Putamen (tissue), 1 donor: Measurements from ENCODE around the gene RUSC2.

Source experiments
- DNase-seq: peaks from one replicate; pipeline ENCODE4 v3.0.0-alpha.2; 2016; ENCODE audit warnings: low spot score

The RUSC2 gene, protein sequence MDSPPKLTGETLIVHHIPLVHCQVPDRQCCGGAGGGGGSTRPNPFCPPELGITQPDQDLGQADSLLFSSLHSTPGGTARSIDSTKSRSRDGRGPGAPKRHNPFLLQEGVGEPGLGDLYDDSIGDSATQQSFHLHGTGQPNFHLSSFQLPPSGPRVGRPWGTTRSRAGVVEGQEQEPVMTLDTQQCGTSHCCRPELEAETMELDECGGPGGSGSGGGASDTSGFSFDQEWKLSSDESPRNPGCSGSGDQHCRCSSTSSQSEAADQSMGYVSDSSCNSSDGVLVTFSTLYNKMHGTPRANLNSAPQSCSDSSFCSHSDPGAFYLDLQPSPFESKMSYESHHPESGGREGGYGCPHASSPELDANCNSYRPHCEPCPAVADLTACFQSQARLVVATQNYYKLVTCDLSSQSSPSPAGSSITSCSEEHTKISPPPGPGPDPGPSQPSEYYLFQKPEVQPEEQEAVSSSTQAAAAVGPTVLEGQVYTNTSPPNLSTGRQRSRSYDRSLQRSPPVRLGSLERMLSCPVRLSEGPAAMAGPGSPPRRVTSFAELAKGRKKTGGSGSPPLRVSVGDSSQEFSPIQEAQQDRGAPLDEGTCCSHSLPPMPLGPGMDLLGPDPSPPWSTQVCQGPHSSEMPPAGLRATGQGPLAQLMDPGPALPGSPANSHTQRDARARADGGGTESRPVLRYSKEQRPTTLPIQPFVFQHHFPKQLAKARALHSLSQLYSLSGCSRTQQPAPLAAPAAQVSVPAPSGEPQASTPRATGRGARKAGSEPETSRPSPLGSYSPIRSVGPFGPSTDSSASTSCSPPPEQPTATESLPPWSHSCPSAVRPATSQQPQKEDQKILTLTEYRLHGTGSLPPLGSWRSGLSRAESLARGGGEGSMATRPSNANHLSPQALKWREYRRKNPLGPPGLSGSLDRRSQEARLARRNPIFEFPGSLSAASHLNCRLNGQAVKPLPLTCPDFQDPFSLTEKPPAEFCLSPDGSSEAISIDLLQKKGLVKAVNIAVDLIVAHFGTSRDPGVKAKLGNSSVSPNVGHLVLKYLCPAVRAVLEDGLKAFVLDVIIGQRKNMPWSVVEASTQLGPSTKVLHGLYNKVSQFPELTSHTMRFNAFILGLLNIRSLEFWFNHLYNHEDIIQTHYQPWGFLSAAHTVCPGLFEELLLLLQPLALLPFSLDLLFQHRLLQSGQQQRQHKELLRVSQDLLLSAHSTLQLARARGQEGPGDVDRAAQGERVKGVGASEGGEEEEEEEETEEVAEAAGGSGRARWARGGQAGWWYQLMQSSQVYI (N-terminal part only)

DNA sequence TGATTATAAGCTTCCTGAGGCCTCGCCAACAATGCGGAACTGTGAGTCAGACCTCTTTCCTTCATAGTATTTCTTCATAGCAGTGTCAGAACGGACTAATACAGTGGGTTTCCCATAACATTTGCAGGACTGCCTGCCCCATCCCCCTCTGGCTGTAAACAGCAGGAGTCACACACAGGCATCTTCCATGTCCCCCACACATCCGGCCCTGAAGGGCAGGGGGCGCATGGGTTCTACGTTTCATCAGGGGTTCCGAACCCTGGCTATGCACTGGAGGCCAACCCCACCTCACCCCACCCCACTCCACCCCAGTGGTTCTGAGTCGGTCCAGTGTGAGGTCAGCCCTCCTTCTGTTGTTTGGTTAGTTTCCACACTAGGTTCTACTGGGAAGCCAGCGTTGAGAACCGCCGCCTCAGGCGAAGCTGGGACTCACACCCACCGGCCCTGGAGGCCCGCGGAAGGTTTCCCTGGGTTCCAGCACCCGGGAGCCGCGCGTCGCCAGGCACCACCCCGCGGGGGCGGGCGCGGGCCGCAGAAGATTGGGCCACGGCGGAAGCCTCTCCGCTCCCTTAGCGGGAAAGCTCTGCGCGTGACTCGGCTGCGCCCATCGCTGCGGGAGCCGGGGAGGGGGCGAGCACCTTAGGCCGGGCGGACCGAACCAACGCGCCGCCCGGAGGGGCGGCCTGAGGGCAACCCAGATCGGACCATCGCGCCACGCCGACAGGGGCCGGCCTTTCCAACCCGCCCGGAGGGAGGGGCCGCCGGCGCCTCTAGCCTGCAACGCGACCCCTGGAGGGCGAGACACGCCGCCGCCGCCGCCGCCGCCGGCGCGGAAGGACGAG, at the start of gene RUSC2:
Gene RUSC2 (plus strand): TSS at position 799 of the 842 bp plus-strand sequence. CDS start 56,411 bp downstream, outside the sequence.
- peak; percentile 80 for DNase-seq

DNA sequence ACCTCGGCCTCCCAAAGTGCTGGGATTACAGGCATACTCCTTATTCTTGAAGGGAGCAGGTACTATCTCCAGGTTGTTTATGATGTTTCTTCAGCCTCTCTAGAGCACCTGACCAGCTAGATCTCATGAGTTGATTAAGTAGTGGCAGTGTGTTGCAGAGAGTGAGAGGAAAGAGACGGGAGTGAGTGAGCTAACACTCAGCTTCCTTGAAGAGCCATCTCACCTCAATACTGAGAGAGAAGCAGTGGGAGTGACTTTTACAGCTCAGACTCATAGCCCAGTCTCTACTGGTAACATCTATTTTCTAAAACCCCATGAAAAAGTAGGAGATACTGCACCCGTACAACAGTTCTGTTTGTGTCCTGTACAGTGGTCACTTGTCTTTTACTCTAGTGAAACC, 43.9 kb upstream of the RUSC2 start:
- DNase-seq = no peak

DNA sequence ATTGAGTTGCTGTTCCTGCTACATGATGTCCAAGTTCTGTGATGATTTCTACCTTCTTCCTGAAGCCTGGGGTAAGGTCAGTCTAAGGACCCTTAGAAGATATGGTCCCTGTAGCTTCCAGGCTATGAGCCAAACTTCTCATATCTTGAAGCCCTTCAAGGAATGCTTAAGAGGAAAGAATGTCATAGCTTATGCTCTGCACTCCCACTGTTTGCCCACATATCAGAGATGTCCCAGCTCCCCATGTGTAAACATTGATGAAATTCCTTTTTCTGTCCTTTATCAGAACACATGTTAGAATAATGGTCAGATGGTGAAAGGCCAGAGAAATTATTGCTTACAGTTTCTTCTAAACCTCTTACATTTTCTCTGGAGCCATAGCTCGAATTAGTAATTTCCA, 41.4 kb upstream of the RUSC2 start:
- no peak for DNase-seq

DNA sequence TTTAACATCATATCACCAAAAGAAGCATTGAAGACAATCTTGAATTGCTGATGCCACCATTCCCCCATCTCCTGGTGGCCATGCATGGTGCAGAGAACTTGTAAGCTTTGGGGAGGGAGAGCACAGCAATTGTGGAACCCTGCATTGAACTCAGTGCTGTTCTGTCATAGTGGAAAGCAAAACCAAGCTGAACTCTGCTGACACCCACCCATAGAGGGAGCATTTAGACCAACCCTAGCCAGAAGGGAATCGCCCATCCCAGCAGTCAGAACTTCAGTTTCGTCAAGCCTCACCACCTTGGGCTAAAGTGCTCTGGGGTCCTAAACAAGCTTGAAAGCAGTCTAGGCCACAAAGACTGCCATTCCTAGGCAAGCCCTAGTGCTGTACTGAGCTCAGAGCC, 37.4 kb upstream of the RUSC2 start:
- no peak for DNase-seq

DNA sequence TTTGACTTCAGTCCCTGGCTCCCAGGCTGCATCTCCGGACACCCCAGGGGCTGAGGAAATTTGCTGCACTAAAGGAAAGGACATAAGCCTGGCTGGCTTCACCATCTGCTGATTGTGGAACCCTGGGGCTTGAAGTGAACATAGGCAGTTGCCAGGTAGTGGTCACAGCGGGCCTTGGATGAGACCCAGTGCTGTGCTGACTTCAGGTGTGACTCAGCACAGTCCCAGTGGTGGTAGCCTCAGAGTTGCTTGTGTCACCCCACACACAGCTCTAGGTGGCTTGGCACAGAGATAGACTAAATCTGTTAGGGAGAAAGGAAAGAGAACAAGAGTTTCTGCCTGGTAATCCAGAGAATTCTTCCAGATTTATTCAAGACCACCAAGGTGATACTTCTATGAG, 36.1 kb upstream of the RUSC2 start:
- no peak for DNase-seq

DNA sequence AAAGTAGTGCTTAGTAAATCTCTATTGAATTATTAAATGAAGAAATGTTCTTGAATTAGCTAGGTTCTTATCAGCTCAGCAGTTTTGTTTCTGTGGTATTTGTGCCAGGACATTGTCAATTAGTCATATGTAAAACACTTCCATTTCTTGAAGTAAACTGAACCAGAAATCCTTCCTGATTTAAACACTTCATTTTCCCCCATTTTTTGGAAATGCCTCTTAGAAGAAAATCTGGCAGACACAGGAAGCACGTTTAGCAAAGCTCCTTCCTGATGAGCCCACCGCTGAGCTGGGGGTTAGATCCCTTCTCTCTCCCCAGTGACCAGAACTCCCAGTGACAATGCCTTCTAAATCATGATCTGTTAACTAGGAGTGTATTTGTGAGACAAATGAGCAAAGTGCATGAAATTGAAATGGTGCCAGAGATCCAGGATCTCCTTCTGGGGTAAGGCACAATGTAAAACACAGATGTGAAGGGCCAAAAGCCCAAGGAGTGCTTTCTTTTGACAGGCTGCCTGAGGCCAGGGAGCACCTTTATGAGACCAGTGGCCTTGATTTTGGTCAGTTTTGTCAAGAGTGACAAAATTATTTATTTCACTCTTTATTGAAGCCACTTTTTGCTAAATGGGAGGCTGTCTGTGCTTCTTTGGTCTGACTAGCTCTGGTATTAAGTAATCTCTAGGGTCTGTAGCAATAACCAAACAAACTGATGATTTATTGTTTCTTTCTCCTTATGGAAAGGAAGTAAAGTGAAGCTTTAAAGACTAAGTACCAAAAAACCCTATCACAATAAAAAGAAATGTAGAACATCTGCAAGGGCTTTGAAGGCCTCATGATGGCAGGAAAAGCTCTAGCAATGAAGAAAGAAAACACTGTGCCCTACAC, 25.5 kb upstream of the RUSC2 start:
- no peak for DNase-seq

DNA sequence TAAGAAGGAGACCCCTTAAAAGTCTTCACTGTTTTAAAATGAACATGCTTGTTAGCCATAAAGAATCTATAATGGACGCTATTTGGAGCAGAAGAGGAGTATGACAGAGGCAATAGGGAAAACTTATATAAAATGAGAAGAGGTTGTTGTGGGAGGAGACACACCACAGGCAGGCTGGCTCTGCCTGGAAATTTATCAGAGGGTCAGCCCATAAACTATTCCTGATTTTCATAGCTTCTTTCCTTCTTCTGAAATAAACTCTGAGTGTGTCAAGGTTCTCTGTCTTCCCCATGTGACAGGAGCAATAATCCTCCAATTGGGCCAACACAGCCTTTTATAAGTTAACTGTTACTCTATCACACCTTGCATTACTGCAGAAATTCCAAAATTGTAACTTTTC, 19.6 kb upstream of the RUSC2 start:
- DNase-seq = no peak

DNA sequence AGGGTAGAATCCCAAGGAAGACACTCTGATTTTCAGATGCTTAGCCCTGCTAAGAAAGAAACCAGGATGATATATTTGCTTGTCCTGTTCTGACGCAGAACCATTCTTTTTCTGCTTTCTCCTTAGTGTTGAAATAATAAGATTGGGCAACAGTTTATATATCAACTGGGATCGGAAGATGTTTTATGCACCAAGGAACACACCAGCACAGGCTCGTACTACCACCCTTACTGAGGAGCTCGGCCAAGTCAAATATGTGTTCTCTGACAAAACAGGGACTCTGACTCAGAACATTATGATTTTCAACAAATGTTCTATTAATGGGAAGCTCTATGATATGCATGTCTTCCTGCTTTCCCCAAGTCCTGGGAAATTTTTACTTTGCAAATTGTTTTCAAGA, 19.0 kb upstream of the RUSC2 start:
- no peak for DNase-seq

DNA sequence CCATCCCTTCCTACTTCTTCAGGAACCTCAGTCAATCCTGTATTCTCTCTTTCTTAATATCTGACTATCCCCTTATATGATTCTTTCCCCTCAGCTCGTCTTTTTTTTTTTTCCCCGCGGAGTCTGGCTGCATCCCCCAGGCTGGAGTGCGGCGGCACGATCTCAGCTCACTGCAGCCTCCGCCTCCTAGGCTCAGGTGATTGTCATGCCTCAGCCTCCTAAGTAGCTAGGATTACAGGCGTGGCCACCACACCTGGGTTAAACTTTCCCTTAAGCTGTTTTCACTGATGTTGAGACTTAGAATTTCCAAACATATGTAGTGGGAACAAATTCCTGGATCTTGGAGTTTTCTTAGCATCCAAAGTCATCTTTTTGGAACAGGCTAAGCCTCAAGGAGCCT, 13.3 kb upstream of the RUSC2 start:
- no peak for DNase-seq

DNA sequence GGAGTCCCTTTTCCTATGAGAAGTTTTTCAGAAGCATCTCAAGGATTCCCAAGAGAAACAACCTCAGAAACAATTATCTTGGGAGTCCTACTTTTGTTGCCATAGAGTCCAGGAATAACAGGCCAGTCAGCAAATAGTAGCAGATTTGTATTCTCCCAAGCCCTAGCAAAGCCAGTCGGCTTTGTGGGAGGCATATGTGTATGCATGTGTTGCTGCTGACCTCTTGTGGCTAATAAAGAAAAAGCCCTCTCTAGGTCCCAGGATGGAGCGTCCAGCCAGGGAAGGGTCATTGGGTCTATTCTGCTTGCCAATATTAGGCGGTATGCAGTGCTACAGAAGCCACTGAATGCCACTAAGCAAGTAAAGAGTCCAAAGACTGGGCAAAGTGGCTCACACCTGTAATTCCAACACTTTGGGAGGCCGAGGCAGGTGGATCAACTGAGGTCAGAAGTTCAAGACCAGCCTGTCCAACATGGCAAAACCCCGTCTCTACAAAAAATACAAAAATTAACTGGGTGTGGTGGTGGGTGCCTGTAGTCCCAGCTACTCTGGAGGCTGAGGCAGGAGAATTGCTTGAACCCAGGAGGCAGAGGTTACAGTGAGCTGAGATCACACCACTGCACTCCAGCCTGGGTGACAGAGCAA, 12.6 kb upstream of the RUSC2 start:
- DNase-seq = peak; percentile 72

DNA sequence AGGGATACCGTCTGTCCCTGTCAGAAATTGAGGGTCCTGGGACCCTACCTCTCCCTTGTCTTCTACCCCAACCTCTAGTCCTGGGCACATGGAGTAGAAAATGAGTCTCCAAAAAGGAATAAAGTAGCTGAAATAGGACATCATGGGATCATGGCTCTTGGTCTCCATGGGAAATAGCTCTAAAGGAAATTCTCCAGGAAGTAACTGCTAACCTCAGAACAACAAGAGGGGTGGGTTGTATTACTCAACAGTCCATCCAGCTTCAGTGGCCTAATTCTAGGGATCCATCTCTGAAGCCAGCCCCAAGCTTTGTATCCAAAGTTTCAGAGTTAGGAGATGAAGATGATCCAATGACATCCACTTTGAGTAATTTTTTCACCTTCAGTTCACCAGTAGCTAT, 11.0 kb upstream of the RUSC2 start:
- DNase-seq = no peak

DNA sequence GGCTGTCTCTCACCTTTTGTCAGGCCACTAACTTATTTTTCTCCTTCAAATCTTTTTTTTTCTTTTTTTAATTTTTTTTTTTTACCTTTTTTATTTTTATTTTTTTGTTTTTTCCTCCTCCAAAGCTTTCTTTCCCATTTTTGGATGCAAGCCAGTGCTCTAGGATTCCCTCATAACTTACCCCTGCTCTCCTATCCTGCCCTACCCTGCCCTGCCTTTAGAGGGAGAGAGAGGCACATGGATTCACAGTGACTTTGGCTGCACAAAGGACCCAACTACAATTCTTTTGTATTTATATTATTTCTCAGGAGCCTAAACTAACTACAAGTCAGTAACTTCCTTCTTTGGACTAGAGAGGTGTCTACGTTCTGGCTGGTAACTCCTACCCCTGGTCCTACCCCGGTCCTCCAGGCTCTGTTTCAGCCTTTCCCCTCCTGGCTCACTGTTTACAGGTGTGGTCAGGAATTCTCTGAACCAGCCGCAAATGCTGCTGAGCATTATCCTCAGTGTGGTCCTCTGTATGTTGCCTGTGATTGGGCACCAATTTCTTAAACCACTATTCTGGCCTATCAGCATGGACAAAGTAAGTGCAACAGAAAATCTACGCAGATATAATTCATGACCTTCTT, 8.4 kb upstream of the RUSC2 start:
- no peak for DNase-seq

DNA sequence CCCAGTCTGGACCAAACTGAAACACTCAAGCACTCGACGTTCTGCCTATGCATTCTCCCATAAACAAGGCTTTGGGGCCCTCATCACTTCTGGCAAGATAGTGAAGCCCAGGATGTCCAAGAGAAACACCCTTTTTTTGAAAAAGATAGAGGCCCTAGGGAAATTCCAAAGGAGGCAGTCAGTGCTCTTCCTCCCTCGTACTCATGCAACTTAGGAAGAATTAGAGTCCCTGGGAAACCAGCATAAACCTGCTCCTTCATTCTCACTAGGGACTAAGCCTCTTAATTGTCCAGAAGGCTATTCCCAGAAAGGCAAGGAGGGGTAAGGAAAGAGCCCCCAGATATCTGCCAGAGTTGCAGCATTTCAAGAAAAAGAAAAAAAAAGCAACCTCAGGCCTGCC, 7.8 kb upstream of the RUSC2 start:
- no peak for DNase-seq

DNA sequence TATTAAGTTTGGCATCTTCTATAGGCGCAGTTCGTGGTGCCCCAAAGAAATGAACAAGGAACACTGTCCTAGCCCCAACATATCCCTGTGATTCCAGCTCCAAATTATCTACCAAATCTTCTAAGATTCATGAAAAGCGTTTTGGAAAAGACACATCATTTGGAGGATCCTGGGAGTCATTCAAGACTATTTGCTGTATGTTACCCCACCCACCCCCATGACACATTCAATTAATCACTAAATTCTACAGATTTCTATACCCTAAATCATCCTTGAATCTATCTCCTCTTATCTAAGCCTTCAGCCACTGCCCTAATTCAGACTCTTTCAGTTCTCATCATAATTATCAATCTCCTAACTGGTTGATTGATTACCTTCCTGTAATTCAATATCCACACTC, 5.5 kb upstream of the RUSC2 start:
- DNase-seq = no peak

DNA sequence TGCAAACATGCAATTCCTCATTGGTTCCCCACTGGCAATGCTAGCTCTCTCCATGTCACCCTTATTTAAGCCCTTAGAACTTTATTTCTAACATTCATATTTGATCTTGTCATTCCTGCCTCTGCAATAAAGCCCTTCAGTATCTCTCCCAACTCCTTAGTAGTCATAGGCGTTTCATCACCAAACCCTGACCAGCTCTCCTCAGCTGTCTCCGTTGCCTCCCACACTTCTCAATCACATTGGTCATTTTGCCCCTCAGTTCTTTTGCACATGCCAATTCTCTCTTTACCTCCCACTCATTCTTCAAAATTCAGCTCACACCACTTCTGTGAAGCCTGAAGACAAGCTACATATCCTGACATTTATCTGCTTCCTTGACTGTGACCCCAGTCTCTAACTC, 2.8 kb upstream of the RUSC2 start:
- DNase-seq = no peak

DNA sequence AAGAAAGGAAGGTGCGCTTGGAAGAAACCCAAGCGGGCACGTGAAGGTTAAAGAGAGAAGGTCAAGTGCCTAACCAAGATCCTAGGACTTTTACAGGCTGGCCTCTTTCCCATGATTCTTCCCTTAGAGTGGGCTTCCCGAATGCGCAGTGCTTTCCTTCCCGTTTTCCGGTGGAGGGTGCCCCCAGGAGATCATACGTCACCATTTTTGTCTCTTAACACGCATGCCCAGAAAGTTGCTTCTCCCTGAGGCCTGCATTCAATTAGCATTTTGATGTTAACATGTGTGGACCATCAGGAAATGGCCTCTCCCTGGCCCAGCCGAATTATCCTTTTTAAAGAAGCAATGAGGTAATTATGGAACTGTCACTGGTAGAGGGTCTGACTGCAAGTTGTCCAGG, 1.9 kb upstream of the RUSC2 start:
- DNase-seq = no peak

DNA sequence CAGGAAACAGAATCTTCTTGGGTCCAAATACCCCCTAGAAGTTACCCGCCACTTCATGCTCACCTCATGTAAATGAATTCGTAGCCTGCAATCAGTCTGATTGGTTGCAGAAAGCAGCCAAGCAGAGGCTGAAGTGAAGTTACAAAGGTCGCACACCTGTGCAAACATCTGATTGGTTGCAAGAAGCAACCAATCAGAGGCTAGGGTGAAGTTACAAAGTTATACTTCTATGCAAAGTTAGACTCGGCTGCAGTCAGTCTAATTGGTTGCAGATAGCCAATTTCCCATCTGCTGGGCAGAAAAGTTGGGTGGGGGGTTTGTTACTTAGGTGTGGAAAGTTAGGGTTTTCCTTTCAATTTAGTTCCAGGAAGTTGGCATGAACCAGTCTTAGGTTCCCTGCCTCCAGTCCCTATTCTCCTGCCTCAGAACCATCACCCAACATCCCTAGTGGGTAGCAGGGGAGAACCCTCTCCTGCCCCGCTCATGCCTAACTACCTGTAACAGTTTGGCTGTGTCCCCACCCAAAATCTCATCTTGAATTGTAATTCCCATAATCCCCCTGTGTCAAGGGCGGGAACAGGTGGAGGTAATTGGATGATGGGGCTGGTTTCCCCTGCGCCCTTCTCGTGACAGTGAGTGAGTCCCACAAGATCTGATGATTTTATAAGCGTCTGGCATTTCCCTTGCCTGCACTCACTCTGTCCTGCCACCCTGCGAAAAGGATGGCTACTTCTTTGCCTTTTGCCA, 1.2 kb upstream of the RUSC2 start:
- no peak for DNase-seq

DNA sequence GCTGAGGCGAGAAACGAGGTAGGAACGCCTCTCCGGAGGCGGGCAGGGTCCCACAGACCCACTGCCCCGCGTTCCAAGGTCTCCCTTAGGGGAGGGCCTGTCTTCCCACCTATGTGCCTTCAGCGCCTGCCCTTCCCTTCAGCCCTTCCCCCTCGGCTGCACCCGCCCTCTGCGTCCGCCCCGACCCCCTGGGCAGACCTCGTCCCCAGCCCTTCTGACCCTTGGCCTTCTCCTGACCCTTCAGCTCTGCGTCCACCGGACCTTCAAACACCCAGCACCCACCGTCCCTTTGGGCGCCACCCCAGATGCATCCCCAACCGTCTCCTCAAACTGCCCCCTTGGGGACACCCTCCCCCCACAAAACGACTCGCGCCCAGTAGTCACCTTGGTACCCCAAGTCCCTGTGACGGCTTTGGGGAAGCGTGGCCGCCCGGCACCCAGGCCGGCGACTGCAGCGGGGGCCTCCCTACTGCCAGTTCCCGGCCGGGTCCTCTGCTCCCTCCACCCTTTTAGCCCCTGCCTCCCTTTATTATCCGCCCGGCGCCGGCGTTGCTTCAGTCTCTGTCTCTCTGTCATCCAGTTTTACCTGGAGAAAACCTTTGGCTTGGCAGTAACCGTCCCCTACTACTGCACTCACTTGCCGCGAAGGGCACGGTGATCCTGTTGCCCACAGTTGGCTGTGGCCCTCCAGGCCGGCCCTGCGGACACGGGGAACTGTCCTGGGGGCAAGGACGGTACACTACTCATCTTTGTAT, 421 bp downstream of the RUSC2 start:
- peak; percentile 18 for DNase-seq
